Stimulated activated effector memory CD8-positive, alpha-beta T cell treated with anti-CD3 and anti-CD28 coated beads, Interleukin-12 subunit alpha, Interleukin-12 subunit beta, amount 100 ng/mL, for 72 hours (primary cell): Measurements from ENCODE around the gene ZNF587B.
A peak's percentile ranks its signal among the peaks of the same experiment; 100 is the strongest.
"Not testable (repeated sequence)": the region's sequence is repeated elsewhere in the genome, so short reads cannot be mapped to it uniquely, and the experiment has no call there.

Source experiments
- ATAC-seq: fragments of 150-1000 bp; cut with Tn5 transposase; 2 replicates; pipeline ENCODE4 v1.10.0; 2021
- DNase-seq, 2 donors: peaks; one replicate each; pipeline ENCODE4 v3.0.0; 2021 to 2022; ENCODE audit warnings: low spot score in 2 of 2
- H3K27ac Mint-ChIP-seq: one replicate; pipeline ENCODE4 v1.8.0; 2022; ENCODE audit warnings: mild to moderate bottlenecking, mixed read lengths
- H3K36me3 Mint-ChIP-seq: one replicate; pipeline ENCODE4 v1.8.0; 2022; ENCODE audit warnings: mild to moderate bottlenecking, mixed read lengths
- H3K4me1 Mint-ChIP-seq: one replicate; pipeline ENCODE4 v1.8.0; 2022; ENCODE audit warnings: mixed read lengths
- H3K4me3 Mint-ChIP-seq: one replicate; pipeline ENCODE4 v1.8.0; 2022; ENCODE audit warnings: mild to moderate bottlenecking, mixed read lengths
- H3K9me3 Mint-ChIP-seq: one replicate; pipeline ENCODE4 v1.8.0; 2022; ENCODE audit warnings: mixed read lengths

ZNF587B gene

GRCh38 chr19:57830071-57830602 lies at the start of gene ZNF587B:
Gene ZNF587B (plus strand): TSS chr19:57830299. CDS start chr19:57830529, 230 bp downstream.
- peaks cover 24% of the 10 kb centered on the region for H3K4me1 Mint-ChIP-seq
- no peaks in the 10 kb centered on the region for H3K9me3 Mint-ChIP-seq
- H3K36me3 Mint-ChIP-seq, result peaks cover 59% of the 10 kb centered on the region
- DNase-seq (peak in 1 of 2 donors; percentile 53), ATAC-seq (no peak)
- H3K27ac Mint-ChIP-seq, result peak within 1 kb of the TSS; percentile 34
- no peak within 1 kb of the TSS for H3K4me3 Mint-ChIP-seq

GRCh38 chr19:57786286-57786685 lies 43.8 kb upstream of the ZNF587B start:
- Mint-ChIP-seq H3K4me1 (no peaks in the 10 kb centered on the region), H3K9me3 (peaks cover 16% of the 10 kb centered on the region), H3K27ac (no peak overlapping the region), H3K36me3 (peaks cover 16% of the 10 kb centered on the region), H3K4me3 (no peak overlapping the region)
- DNase-seq (no peak), ATAC-seq (no peak)

- H3K9me3 Mint-ChIP-seq, result peaks cover 16% of the 10 kb centered on the region
- H3K4me3 Mint-ChIP-seq, result no peak overlapping the region
- no peak overlapping the region for H3K27ac Mint-ChIP-seq
- DNase-seq (no peak), ATAC-seq (no peak)
- H3K4me1 Mint-ChIP-seq, result no peaks in the 10 kb centered on the region
- peaks cover 15% of the 10 kb centered on the region for H3K36me3 Mint-ChIP-seq
Observed at GRCh38 chr19:57786906-57787305, 43.2 kb upstream of the ZNF587B start.

GRCh38 chr19:57788114-57788692 lies 41.9 kb upstream of the ZNF587B start:
- Mint-ChIP-seq H3K4me3 (no peak overlapping the region), H3K36me3 (peaks cover 16% of the 10 kb centered on the region), H3K27ac (no peak overlapping the region), H3K4me1 (no peaks in the 10 kb centered on the region), H3K9me3 (peaks cover 16% of the 10 kb centered on the region)
- no peak for DNase-seq
- ATAC-seq, result no peak

- Mint-ChIP-seq H3K9me3 (peaks cover 16% of the 10 kb centered on the region), H3K4me1 (no peaks in the 10 kb centered on the region), H3K36me3 (peaks cover 10% of the 10 kb centered on the region), H3K27ac (no peak overlapping the region), H3K4me3 (no peak overlapping the region)
- DNase-seq (no peak), ATAC-seq (no peak)
Observed at GRCh38 chr19:57789288-57789687, 40.8 kb upstream of the ZNF587B start.

- not testable (repeated sequence) for DNase-seq, H3K9me3 Mint-ChIP-seq, H3K4me1 Mint-ChIP-seq, H3K4me3 Mint-ChIP-seq, ATAC-seq, H3K27ac Mint-ChIP-seq
- H3K36me3 Mint-ChIP-seq, result peaks cover 17% of the 10 kb centered on the region
Observed at GRCh38 chr19:57796580-57796979, 33.5 kb upstream of the ZNF587B start.

GRCh38 chr19:57800696-57801095 lies 29.4 kb upstream of the ZNF587B start:
- DNase-seq (no peak), ATAC-seq (no peak)
- H3K27ac Mint-ChIP-seq, result peak overlapping the region; percentile 24
- peaks cover 12% of the 10 kb centered on the region for H3K4me1 Mint-ChIP-seq
- no peak overlapping the region for H3K4me3 Mint-ChIP-seq
- H3K9me3 Mint-ChIP-seq, result no peaks in the 10 kb centered on the region
- peaks cover 11% of the 10 kb centered on the region for H3K36me3 Mint-ChIP-seq

- ATAC-seq (no peak), DNase-seq (no peak)
- Mint-ChIP-seq H3K36me3 (peaks cover 18% of the 10 kb centered on the region), H3K4me1 (peaks cover 12% of the 10 kb centered on the region), H3K4me3 (no peak overlapping the region), H3K27ac (no peak overlapping the region), H3K9me3 (no peaks in the 10 kb centered on the region)
Observed at GRCh38 chr19:57802269-57802668, 27.8 kb upstream of the ZNF587B start.

- Mint-ChIP-seq H3K4me1 (peaks cover 12% of the 10 kb centered on the region), H3K27ac (no peak overlapping the region), H3K9me3 (no peaks in the 10 kb centered on the region), H3K36me3 (peaks cover 27% of the 10 kb centered on the region), H3K4me3 (peak overlapping the region; percentile 43)
- ATAC-seq (no peak), DNase-seq (no peak)
Observed at GRCh38 chr19:57803265-57803593, 26.9 kb upstream of the ZNF587B start.

- ATAC-seq, result no peak
Observed at GRCh38 chr19:57803594-57804325, 26.3 kb upstream of the ZNF587B start.

GRCh38 chr19:57807541-57807940 lies 22.6 kb upstream of the ZNF587B start:
- Mint-ChIP-seq H3K36me3 (peaks cover 68% of the 10 kb centered on the region), H3K4me1 (peaks cover 20% of the 10 kb centered on the region), H3K27ac (no peak overlapping the region), H3K9me3 (no peaks in the 10 kb centered on the region), H3K4me3 (no peak overlapping the region)
- no peak for DNase-seq
- no peak for ATAC-seq

More at GRCh38 chr19:57803594-57804325, 26.3 kb upstream of the ZNF587B start:
- H3K9me3 Mint-ChIP-seq, result no peaks in the 10 kb centered on the region
- no peak for DNase-seq
- peaks cover 12% of the 10 kb centered on the region for H3K4me1 Mint-ChIP-seq
- H3K36me3 Mint-ChIP-seq, result peaks cover 32% of the 10 kb centered on the region
- peak overlapping the region; percentile 43 for H3K4me3 Mint-ChIP-seq
- H3K27ac Mint-ChIP-seq, result no peak overlapping the region

- not testable (repeated sequence) for H3K4me3 Mint-ChIP-seq, H3K9me3 Mint-ChIP-seq, ATAC-seq, DNase-seq, H3K27ac Mint-ChIP-seq
- H3K36me3 Mint-ChIP-seq, result peaks cover 71% of the 10 kb centered on the region
- H3K4me1 Mint-ChIP-seq, result peaks cover 36% of the 10 kb centered on the region
Observed at GRCh38 chr19:57810410-57811295, 19.4 kb upstream of the ZNF587B start.

GRCh38 chr19:57812226-57812625 lies 17.9 kb upstream of the ZNF587B start:
- DNase-seq (no peak), ATAC-seq (no peak)
- peaks cover 63% of the 10 kb centered on the region for H3K36me3 Mint-ChIP-seq
- H3K4me1 Mint-ChIP-seq, result peaks cover 42% of the 10 kb centered on the region
- no peaks in the 10 kb centered on the region for H3K9me3 Mint-ChIP-seq
- peak overlapping the region; percentile 40 for H3K27ac Mint-ChIP-seq
- no peak overlapping the region for H3K4me3 Mint-ChIP-seq

GRCh38 chr19:57812975-57813820 lies 16.9 kb upstream of the ZNF587B start:
- ATAC-seq, result peak; percentile 42
- peaks cover 54% of the 10 kb centered on the region for H3K36me3 Mint-ChIP-seq
- H3K4me3 Mint-ChIP-seq, result peak overlapping the region; percentile 97
- H3K9me3 Mint-ChIP-seq, DNase-seq: not testable (repeated sequence)
- peak overlapping the region; percentile 40 for H3K27ac Mint-ChIP-seq
- peaks cover 42% of the 10 kb centered on the region for H3K4me1 Mint-ChIP-seq
